Neural cell (in vitro differentiated cells): Measurements from ENCODE around the gene NUP58. TPM values are rescaled to one million over a fixed set of nuclear protein-coding genes. Genes with fewer than 3 reads are reported as not detected.
"Not testable (repeated sequence)": the region's sequence is repeated elsewhere in the genome, so short reads cannot be mapped to it uniquely, and the experiment has no call there.

ENCODE experiments used
- H2AFZ ChIP-seq: fragments of 200-600, 300-800 bp; sonication (generic), shearing (Covaris generic); 2 replicates; pipeline ENCODE4 v1.6.0; 2014; ENCODE audit warnings: low read depth, mild to moderate bottlenecking, antibody characterized with exemption, low read length, moderate library complexity
- H3F3A ChIP-seq: fragments of 200-600 bp; shearing (Covaris generic); 2 replicates; pipeline ENCODE4 v1.6.1; 2016; ENCODE audit warnings: mild to moderate bottlenecking, moderate library complexity, mixed read lengths, antibody characterized with exemption, low read length; ENCODE audit not compliant: insufficient read depth, poor library complexity, severe bottlenecking
- H3K27ac ChIP-seq: fragments of 200-600, 300-800 bp; sonication (generic), shearing (Covaris generic); 2 replicates; pipeline ENCODE4 v1.5.1; 2014; ENCODE audit warnings: mild to moderate bottlenecking, low read length, moderate library complexity
- H3K27me3 ChIP-seq: fragments of 300-800, 200-600 bp; sonication (generic), shearing (Covaris generic); 2 replicates; pipeline ENCODE4 v1.6.0; 2014; ENCODE audit warnings: mild to moderate bottlenecking, low read depth, low read length, moderate library complexity; ENCODE audit not compliant: insufficient read depth
- H3K36me3 ChIP-seq: fragments of 300-800, 200-600 bp; sonication (generic), shearing (Covaris generic); 2 replicates; pipeline ENCODE4 v1.5.1; 2014; ENCODE audit warnings: mild to moderate bottlenecking, antibody characterized with exemption, low read length, moderate library complexity; ENCODE audit not compliant: insufficient read depth
- H3K4me2 ChIP-seq: fragments of 300-800, 200-600 bp; sonication (generic), shearing (Covaris generic); 2 replicates; pipeline ENCODE4 v1.6.0; 2014; ENCODE audit warnings: mild to moderate bottlenecking, low read length
- H3K4me3 ChIP-seq: fragments of 300-800, 200-600 bp; sonication (generic), shearing (Covaris generic); 2 replicates; pipeline ENCODE4 v1.5.1; 2014; ENCODE audit warnings: mild to moderate bottlenecking, low read length, moderate library complexity
- H3K79me2 ChIP-seq: fragments of 200-600 bp; shearing (Covaris generic); replicated peaks from 2 replicates; pipeline ENCODE4 v1.6.0; 2014; ENCODE audit warnings: mild to moderate bottlenecking, low read length, moderate library complexity; ENCODE audit not compliant: insufficient read depth
- H3K9ac ChIP-seq: fragments of 300-800, 200-600 bp; sonication (generic), shearing (Covaris generic); 2 replicates; pipeline ENCODE4 v1.6.1; 2016; ENCODE audit warnings: mild to moderate bottlenecking, low read length, mixed read lengths
- H3K9me2 ChIP-seq: fragments of 200-600 bp; shearing (Covaris generic); 2 replicates; pipeline ENCODE4 v1.6.1; 2016; ENCODE audit warnings: mild to moderate bottlenecking, low read length, mixed read lengths; ENCODE audit not compliant: insufficient read depth
- H3K9me3 ChIP-seq: fragments of 200-600, 300-800 bp; sonication (generic), shearing (Covaris generic); 2 replicates; pipeline ENCODE4 v1.6.1; 2016; ENCODE audit warnings: mild to moderate bottlenecking, mixed run types, low read length, moderate library complexity, mixed read lengths
- H4K20me1 ChIP-seq: fragments of 200-600 bp; shearing (Covaris generic); 2 replicates; pipeline ENCODE4 v1.6.1; 2016; ENCODE audit warnings: mild to moderate bottlenecking, mixed run types; ENCODE audit not compliant: insufficient read depth
- EP300 ChIP-seq: fragments of 450-650 bp; conservative IDR thresholded peaks from 2 replicates; pipeline ENCODE4 v1.6.1; 2014; ENCODE audit warnings: antibody characterized with exemption, mild to moderate bottlenecking, moderate library complexity; ENCODE audit not compliant: poor library complexity, severe bottlenecking
- MXI1 ChIP-seq: fragments of 450-650 bp; conservative IDR thresholded peaks from 2 replicates; pipeline ENCODE4 v1.6.1; 2014; ENCODE audit warnings: antibody characterized with exemption, mild to moderate bottlenecking; ENCODE audit not compliant: poor library complexity, severe bottlenecking
- POLR2AphosphoS5 ChIP-seq: IDR thresholded peaks from 2 replicates; pipeline ENCODE4 v1.6.1; 2012
- RAD21 ChIP-seq: fragments of 450-650 bp; conservative IDR thresholded peaks from 2 replicates; pipeline ENCODE4 v1.6.1; 2014; ENCODE audit warnings: antibody characterized with exemption, mild to moderate bottlenecking, moderate library complexity
- TAF1 ChIP-seq: IDR thresholded peaks from 2 replicates; pipeline ENCODE4 v1.6.1; 2012; ENCODE audit warnings: low read depth
- polyA plus RNA-seq: library from polyadenylated mRNA; depleted of rRNA; stranded (reverse); fragments of >200 nt; gene quantifications from 2 replicates; pipeline ENCODE4 v1.2.3, GENCODE V29; 2014
- TF ChIP-seq, protein P1 (sequence below): fragments of 450-650 bp; IDR thresholded peaks from 2 replicates; pipeline ENCODE4 v1.5.1; 2014; ENCODE audit warnings: antibody characterized with exemption, mild to moderate bottlenecking, moderate library complexity; ENCODE audit not compliant: poor library complexity, severe bottlenecking

NUP58 gene
- polyA plus RNA-seq, 1 donor from 2014 or later: 150 TPM

DNA sequence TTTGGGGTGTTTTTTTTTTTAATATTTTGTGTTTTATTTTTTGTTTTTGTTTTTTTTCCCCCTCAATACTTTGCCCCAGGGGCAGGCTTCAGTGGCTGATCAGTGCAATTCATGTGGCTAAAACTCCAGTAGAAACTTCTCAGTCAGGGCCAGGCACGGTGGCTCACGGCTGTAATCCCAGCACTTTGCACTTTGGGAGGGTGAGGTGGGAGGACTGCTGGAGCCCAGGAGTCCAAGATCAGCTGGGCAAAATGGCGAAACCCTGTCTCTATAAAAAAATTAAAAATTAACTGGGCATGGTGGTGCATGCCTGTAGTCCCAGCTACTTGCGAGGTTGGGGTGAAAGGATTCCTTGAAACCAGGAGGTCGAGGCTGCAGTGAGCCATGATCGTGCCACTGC, 53.0 kb downstream of the NUP58 start:
- H3K27ac ChIP-seq: no peak overlapping the region
- H3K27me3 ChIP-seq: no peaks in the 10 kb centered on the region
- no peaks in the 10 kb centered on the region for H3K9me3 ChIP-seq
- no peaks in the 10 kb centered on the region for H3F3A ChIP-seq
- no peaks in the 10 kb centered on the region for H3K36me3 ChIP-seq
- no peak overlapping the region for H3K4me3 ChIP-seq
- H3K79me2 ChIP-seq: no peaks in the 10 kb centered on the region
- no peak for TF ChIP-seq RAD21
- TF ChIP-seq MXI1: no peak
- TF ChIP-seq POLR2AphosphoS5: no peak
- no peak overlapping the region for H3K9ac ChIP-seq
- H2AFZ ChIP-seq: no peak overlapping the region
- H3K9me2 ChIP-seq: no peaks in the 10 kb centered on the region
- no peaks in the 10 kb centered on the region for H4K20me1 ChIP-seq
- no peak overlapping the region for H3K4me2 ChIP-seq

DNA sequence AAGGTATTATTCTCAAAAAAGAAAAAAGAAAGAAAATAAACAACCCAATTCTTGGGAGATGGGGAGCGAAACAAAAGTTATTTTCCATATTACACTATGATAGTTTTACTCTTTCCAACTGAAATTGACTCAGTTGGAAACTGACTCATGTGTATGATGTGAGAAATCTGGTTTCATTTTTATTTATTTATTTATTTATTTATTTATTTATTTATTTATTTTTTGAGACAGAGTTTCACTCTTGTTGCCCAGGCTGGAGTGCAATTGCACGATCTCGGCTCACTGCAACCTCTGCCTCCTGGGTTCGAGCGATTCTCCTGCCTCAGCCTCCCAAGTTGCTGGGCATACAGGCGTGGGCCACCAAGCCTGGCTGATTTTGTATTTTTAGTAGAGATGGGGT, 59.0 kb downstream of the NUP58 start:
- not testable (repeated sequence) for H3K4me3 ChIP-seq, H2AFZ ChIP-seq, H3K9me3 ChIP-seq, H3K4me2 ChIP-seq, H3K36me3 ChIP-seq, H3K9me2 ChIP-seq, H3K79me2 ChIP-seq, H4K20me1 ChIP-seq, H3F3A ChIP-seq, H3K27ac ChIP-seq, H3K27me3 ChIP-seq, H3K9ac ChIP-seq

DNA sequence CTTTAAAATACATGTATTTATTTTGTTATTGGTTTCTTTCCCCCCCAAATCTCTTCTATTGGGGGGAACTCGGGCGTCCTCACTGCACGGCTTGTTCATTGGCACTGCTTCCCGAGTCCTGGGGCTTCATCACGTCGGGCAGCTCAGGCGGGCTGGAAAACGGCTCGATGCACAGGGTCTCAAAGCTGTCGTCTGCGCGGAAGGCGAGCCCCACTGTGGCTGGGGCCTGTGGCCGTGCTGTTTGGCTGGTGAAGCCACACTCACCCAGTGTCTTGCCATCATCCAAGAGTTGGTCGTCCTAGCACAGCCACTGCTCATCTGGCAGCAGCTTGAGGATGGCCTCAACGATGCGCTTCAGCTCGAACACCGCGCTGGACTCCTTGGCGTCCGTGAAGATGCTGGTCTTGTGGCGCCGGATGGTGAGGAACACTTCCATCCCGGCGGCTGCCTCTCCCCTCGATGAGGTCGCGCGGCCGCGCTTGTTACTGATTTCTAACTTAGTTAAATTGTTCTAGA, 64.4 kb downstream of the NUP58 start:
- Histone ChIP-seq H3K9ac (no peak overlapping the region), H2AFZ (no peak overlapping the region), H3K27ac (no peak overlapping the region), H3K9me2 (no peaks in the 10 kb centered on the region), H3K9me3 (no peaks in the 10 kb centered on the region), H3F3A (no peaks in the 10 kb centered on the region), H3K4me3 (no peak overlapping the region), H3K36me3 (no peaks in the 10 kb centered on the region), H3K4me2 (no peak overlapping the region), H3K79me2 (no peaks in the 10 kb centered on the region), H3K27me3 (peaks cover 1% of the 10 kb centered on the region), H4K20me1 (no peaks in the 10 kb centered on the region)
- TF ChIP-seq TAF1 (no peak), EP300 (no peak)

DNA sequence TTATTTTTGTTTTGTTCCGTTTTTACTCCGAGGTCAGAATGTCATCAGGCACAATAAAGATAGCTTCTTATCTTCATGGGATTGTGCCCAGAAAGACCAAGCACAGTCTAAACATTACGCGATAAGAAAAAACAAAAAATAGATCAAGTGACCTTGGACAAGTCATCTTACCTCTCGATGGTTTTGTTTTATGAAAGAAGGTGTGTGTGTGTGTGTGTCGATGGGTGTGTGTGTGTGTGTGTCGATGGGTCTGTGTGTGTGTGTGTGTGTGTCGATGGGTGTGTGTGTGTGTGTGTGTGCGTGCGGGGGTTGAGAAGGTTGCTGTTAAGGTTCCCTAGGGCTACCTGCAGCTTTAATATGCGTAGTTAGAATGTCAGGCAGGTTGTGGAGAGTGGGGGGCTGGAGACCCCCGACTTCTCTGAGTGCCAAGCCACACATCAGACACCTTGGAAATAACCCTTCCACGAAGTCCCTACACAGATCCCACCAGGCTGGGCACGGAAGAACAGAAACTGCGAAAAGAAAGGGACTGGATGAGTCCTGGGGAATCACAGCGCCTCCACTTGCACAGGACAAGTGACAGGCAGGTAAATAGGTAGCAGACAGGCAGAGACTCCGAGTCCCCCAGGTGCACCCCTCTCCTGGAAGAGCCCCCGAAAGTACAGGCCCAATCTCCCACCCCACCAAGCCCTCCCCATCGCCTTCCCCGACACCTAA, 69.9 kb downstream of the NUP58 start:
- H3K4me2 ChIP-seq: peak overlapping the region; percentile 55
- no peaks in the 10 kb centered on the region for H3F3A ChIP-seq
- H3K36me3 ChIP-seq: no peaks in the 10 kb centered on the region
- no peaks in the 10 kb centered on the region for H3K9me2 ChIP-seq
- H3K79me2 ChIP-seq: no peaks in the 10 kb centered on the region
- peak overlapping the region; percentile 80 for H3K9ac ChIP-seq
- TF ChIP-seq, protein P1, sequence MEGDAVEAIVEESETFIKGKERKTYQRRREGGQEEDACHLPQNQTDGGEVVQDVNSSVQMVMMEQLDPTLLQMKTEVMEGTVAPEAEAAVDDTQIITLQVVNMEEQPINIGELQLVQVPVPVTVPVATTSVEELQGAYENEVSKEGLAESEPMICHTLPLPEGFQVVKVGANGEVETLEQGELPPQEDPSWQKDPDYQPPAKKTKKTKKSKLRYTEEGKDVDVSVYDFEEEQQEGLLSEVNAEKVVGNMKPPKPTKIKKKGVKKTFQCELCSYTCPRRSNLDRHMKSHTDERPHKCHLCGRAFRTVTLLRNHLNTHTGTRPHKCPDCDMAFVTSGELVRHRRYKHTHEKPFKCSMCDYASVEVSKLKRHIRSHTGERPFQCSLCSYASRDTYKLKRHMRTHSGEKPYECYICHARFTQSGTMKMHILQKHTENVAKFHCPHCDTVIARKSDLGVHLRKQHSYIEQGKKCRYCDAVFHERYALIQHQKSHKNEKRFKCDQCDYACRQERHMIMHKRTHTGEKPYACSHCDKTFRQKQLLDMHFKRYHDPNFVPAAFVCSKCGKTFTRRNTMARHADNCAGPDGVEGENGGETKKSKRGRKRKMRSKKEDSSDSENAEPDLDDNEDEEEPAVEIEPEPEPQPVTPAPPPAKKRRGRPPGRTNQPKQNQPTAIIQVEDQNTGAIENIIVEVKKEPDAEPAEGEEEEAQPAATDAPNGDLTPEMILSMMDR: peak; percentile 30
- TF ChIP-seq POLR2AphosphoS5: no peak
- no peaks in the 10 kb centered on the region for H3K9me3 ChIP-seq
- H3K27me3 ChIP-seq: peaks cover 11% of the 10 kb centered on the region
- H4K20me1 ChIP-seq: no peaks in the 10 kb centered on the region
- H3K4me3 ChIP-seq: peak overlapping the region; percentile 81
- H3K27ac ChIP-seq: peak overlapping the region; percentile 51
- H2AFZ ChIP-seq: peak overlapping the region; percentile 60
